ENCODE results near the gene TSPYL1.

- TF ChIP-seq CTCF (IDR thresholded peaks at IDR 0.05): no peak
- TF ChIP-seq E2F1 (CRISPR knock-in tag; IDR thresholded peaks at IDR 0.05): no peak
- TF ChIP-seq TEAD4 (CRISPR knock-in tag; IDR thresholded peaks at IDR 0.05): no peak
- no peak for TF ChIP-seq NR3C1 (CRISPR knock-in tag; conservative IDR thresholded peaks at IDR 0.05; ENCODE audit: low read depth)
- TF ChIP-seq ETV6 (CRISPR knock-in tag; IDR thresholded peaks at IDR 0.05): no peak
- no peak for TF ChIP-seq ATF6 (CRISPR knock-in tag; IDR thresholded peaks at IDR 0.05)
- no peak for TF ChIP-seq SP1 (CRISPR knock-in tag; conservative IDR thresholded peaks at IDR 0.05)
- TF ChIP-seq MAX (CRISPR knock-in tag; IDR thresholded peaks at IDR 0.05): no peak
- TF ChIP-seq TP53 (CRISPR knock-in tag; IDR thresholded peaks at IDR 0.05): no peak
Observed at GRCh38 chr6:116278854-116279231, 887 bp downstream of the TSPYL1 start.
